Right kidney (tissue), 9 donors: Measurements from ENCODE around the gene TP53TG3F.
"Not testable (repeated sequence)": the region's sequence is repeated elsewhere in the genome, so short reads cannot be mapped to it uniquely, and the experiment has no call there.

Experiments used
- DNase-seq: peaks from one replicate; pipeline ENCODE4 v3.0.0-alpha.2; 2016
- long read RNA-seq, 8 donors: transcript quantifications; one replicate each; lab custom pipeline, GENCODE V29; 2026

TP53TG3F gene, protein sequence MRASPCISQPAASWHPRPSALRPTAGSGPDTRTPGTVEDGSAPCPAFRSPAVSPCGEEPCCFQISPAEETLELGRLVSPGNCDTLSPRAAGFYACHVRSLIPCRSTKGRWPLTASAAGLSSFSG
- long read RNA-seq, donor 1, result 0 reads
- long read RNA-seq, donor 2, result 0 reads
- long read RNA-seq, donor 3, result 0 reads
- long read RNA-seq, donor 4, result 0 reads
- long read RNA-seq, donor 5, result 0 reads
- long read RNA-seq, donor 6, result 0 reads
- long read RNA-seq, donor 7, result 0 reads
- long read RNA-seq, donor 8, result 0 reads

GRCh38 chr16:33459312-33459711 lies at the start of gene TP53TG3F:
Gene TP53TG3F, plus strand, starts transcription at chr16:33459612. Its CDS starts 68 bp downstream, at chr16:33459680.
- not testable (repeated sequence) for DNase-seq

DNA sequence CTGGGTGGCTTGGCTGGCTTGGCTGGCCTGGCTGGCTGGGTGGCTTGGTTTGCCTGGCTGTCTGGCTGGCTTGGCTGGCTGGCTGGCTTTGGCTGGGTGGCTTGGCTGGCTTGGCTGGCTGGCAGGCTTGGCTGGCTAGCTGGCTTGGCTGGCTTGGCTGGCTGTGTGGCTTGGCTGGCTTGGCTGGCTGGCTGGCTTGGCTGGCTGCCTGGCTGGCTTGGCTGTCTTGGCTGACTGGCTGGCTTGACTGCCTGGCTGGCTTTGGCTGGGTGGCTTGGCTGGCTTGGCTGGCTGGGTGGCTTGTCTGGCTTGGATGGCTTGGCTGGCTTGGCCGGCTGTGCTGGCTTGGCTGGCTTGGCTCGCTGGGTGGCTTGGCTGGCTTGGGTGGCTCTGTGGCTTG lies 32.2 kb downstream of the TP53TG3F start:
- not testable (repeated sequence) for DNase-seq

- not testable (repeated sequence) for DNase-seq
Measured at GRCh38 chr16:33507231-33507630, 47.8 kb downstream of the TP53TG3F start.

DNA sequence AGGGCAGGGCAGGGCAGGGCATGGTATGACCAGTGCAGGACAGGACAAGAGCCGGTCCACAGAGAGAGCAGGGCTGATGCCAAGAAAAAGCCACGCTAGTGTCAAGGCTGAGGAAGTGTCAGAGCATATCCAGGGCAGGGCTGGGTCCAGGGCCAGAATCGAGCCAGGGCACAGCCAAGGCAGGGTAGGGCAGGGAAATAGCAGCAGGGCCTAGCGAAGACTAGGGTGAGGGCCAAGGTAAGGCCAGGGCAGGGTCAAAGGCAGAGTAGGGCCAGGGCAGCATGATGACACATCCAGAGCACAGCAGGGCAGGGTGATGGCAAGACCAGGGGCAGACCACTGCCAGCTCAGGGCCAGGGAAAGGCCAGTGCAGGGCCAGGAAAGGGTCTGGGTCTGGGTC lies 49.7 kb downstream of the TP53TG3F start:
- not testable (repeated sequence) for DNase-seq

GRCh38 chr16:33509906-33510305 lies 50.5 kb downstream of the TP53TG3F start:
- DNase-seq, result not testable (repeated sequence)
